ENCODE results near the gene SALL4.

SALL4 gene

DNA sequence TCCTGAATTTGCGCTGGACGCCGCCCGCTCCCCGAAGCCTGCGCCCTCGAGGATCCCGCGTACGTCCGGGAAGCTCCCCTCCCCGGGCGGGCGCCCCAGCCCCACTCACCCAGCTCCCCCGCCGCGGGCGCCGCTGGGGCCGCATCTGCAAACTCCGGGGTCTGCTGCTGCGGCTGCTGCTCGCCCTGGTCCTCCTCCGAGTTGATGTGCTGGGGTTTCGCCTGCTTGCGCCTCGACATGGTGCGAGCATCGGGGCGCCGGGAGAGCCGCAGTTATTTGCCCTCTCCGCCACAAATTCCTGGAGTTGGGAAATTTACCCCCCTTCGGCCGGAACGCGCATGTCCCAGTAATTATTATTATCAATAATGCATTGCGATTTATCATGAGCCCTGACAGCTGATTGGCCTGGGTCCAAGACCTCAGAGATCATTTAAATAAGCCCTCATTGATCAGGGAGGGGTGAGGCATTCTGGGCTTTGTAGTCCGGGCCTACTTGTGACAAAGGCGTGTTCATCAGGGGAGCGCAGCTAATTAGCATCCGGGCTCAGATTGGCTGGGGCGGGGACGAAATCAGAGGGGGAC lies at the start of gene SALL4:
TSS of gene SALL4 (minus strand) at position 352 of the 582 bp plus-strand sequence. CDS start at position 239, 113 bp downstream.
- TF ChIP-seq, protein P1, sequence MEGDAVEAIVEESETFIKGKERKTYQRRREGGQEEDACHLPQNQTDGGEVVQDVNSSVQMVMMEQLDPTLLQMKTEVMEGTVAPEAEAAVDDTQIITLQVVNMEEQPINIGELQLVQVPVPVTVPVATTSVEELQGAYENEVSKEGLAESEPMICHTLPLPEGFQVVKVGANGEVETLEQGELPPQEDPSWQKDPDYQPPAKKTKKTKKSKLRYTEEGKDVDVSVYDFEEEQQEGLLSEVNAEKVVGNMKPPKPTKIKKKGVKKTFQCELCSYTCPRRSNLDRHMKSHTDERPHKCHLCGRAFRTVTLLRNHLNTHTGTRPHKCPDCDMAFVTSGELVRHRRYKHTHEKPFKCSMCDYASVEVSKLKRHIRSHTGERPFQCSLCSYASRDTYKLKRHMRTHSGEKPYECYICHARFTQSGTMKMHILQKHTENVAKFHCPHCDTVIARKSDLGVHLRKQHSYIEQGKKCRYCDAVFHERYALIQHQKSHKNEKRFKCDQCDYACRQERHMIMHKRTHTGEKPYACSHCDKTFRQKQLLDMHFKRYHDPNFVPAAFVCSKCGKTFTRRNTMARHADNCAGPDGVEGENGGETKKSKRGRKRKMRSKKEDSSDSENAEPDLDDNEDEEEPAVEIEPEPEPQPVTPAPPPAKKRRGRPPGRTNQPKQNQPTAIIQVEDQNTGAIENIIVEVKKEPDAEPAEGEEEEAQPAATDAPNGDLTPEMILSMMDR (IDR thresholded peaks at IDR 0.05; ENCODE audit: extremely low read depth, missing control alignments) = no peak
- no peak for DNase-seq (ENCODE audit: low spot score)

DNA sequence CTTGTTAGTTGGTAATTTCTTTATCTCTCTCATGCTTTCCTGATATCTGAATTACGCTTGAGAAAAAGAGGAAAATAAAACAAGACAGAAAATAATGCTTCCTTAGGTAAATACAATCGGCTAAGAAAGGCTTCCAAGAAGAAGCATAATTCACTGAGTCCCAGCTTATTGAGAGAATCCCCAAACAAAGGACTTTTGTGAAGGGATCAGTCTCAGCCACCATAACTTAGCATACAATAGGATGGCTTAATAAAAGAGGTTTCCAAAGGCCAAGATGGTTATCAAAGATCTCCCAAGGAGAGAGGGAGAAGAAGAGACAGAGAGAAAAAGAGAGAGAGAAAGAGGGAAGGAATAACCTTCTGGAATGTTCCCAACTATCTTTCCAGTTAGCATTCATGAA lies 46.0 kb upstream of the SALL4 start:
- no peak for DNase-seq (ENCODE audit: low spot score)
- TF ChIP-seq, protein P1 (IDR thresholded peaks at IDR 0.05; ENCODE audit: extremely low read depth, missing control alignments) = no peak

DNA sequence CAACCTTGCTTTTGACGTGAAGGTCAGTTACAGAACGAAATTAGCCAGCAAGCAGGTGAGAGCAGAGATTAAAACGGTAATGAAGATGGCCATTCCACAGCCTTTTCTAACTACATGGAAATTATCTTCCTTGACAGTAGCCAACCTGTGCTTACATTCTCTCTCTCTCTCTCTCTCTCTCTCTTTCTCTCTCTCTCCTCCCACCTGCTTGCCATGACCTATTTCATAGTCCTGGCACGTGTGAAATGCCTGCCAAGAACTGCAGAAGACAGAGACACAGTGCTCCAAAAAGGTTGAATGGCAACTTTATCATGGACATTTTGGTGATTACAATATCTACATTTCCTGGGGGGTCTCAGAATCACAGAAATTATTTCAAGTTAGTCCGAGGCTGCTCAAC lies 38.5 kb upstream of the SALL4 start:
- no peak for DNase-seq (ENCODE audit: low spot score)
- TF ChIP-seq, protein P1 (IDR thresholded peaks at IDR 0.05; ENCODE audit: extremely low read depth, missing control alignments) = no peak

DNA sequence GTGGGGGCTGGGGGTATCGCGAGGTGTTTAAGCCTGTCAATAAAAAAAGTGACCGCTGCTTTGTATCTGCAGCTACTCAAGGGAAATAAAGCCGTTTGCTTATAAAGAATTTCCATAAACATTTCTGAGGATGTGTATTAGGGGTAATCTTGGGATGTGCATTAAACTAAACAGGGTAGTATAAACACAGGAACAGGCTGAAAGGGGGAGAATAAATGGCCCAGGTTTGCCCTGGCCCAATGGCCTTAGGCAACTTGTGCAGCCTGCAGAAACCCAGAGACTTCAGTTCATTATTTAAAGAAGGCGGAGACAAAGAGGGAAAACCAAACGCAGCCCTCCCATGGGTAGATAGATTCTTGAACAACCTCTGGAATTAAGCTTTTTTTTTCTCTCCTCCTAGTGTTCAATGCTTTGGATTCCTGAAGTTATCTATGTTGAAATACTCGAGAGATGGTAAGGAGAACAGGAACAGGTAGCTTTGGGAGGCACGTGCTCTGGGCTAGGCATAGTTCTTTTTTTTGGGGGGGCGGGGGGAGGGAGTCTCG lies 35.6 kb upstream of the SALL4 start:
- DNase-seq (ENCODE audit: low spot score) = no peak
- TF ChIP-seq, protein P1 (IDR thresholded peaks at IDR 0.05; ENCODE audit: extremely low read depth, missing control alignments) = no peak

DNA sequence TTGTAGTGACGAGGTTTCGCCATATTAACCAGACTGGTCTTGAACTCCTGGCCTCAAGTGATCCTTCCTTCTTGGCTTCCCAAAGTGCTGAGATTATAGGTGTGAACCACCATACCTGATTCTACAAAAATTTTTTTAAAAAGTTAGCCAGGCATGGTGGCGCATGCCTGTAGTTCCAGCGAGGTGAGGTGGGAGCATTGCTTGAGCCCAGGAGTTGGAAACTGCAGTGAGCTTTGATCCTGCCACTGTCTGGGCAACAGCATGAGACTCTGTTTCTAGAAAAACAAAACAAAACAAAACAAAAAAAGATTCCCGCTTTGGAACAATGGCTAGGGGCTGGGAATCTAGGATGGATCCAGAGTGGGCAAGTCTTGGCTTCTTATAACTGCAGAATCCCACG lies 35.1 kb upstream of the SALL4 start:
- TF ChIP-seq, protein P1 (IDR thresholded peaks at IDR 0.05; ENCODE audit: extremely low read depth, missing control alignments) = no peak
- no peak for DNase-seq (ENCODE audit: low spot score)

DNA sequence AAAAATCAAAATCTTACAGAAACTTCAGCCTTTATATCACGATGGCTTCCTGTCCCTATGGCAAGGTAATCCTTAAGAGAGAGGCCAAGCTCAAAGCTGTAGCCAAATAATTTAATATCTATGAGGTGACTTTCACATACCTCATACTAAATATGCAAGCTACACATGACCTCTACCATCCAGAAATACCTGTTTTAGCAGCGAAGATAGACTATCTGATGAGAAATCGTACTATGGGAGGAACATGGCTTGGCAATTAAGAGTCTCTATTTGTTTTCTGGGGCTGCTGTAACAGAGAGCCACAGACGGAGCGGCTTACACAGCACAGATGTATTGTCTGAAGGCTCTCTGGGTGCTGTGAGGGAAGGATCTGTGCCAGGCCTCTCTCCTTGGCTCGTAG lies 31.0 kb upstream of the SALL4 start:
- TF ChIP-seq, protein P1 (IDR thresholded peaks at IDR 0.05; ENCODE audit: extremely low read depth, missing control alignments) = no peak
- DNase-seq (ENCODE audit: low spot score) = no peak

DNA sequence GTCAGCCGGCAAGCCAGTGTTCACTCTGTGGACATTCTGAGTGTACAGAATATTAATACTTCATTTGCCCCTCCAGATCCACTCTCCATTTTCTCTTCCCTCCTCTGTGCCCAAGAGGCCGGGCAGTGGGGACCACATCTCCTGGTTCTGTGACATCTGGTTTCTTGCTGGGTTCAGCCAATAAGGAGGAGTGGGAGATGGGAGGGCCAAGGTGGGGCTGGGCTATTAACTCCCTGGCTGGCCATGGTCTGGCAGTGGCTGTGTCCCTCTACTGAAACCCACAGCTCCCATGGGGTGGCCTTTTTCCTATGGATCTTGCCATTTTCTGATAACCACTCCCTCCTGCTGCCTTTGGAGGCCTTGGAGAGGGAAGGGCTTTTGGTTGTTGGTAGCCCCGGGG lies 30.0 kb upstream of the SALL4 start:
- TF ChIP-seq, protein P1 (IDR thresholded peaks at IDR 0.05; ENCODE audit: extremely low read depth, missing control alignments) = no peak
- DNase-seq (ENCODE audit: low spot score) = no peak

Data from GM20000 (cell line).